AG09319 (cell line): Measurements from ENCODE around the gene FECH.

Experiments used
- DNase-seq: peaks from one replicate; pipeline ENCODE4 v3.0.0-alpha.2; 2010; ENCODE audit warnings: low read depth; ENCODE audit errors: extremely low read depth
- CTCF ChIP-seq: IDR thresholded peaks from 2 replicates; pipeline ENCODE4 v1.5.1; 2011; ENCODE audit warnings: low read depth, mild to moderate bottlenecking, inconsistent platforms, low read length, moderate library complexity

The FECH gene

GRCh38 chr18:57589161-57589560 is 2.7 kb upstream of the FECH start:
- DNase-seq: no peak
- TF ChIP-seq CTCF: no peak

- TF ChIP-seq CTCF: no peak
- no peak for DNase-seq
Measured at GRCh38 chr18:57587098-57587661, 678 bp upstream of the FECH start.

- no peak for DNase-seq
Measured at GRCh38 chr18:57585855-57586250, 649 bp downstream of the FECH start.

GRCh38 chr18:57585421-57585820 is 1.1 kb downstream of the FECH start:
- no peak for DNase-seq
- no peak for TF ChIP-seq CTCF

More at GRCh38 chr18:57585855-57586250, 649 bp downstream of the FECH start:
- TF ChIP-seq CTCF: no peak

GRCh38 chr18:57584444-57584843 is 2.1 kb downstream of the FECH start:
- no peak for DNase-seq
- no peak for TF ChIP-seq CTCF

- no peak for TF ChIP-seq CTCF
- DNase-seq: no peak
Measured at GRCh38 chr18:57583297-57583835, 3.1 kb downstream of the FECH start.

GRCh38 chr18:57581301-57581934 is 5.1 kb downstream of the FECH start:
- DNase-seq: no peak
- no peak for TF ChIP-seq CTCF
